Liver (tissue), 9 donors: ENCODE data around the gene COL5A1. TPM values are rescaled to one million over a fixed set of nuclear protein-coding genes. Genes with fewer than 3 reads are reported as not detected.

Experiments
- DNase-seq: peaks from one replicate; pipeline ENCODE4 v3.0.0-alpha.2; 2017; ENCODE audit warnings: low spot score
- H3K27ac ChIP-seq, 2 donors: one replicate each; pipeline ENCODE4 v1.7.0; 2013; ENCODE audit warnings: inconsistent platforms in 2 of 2, low read length in 2 of 2, control low read depth in 1 of 2, low read depth in 1 of 2, mild to moderate bottlenecking in 1 of 2
- H3K27me3 ChIP-seq, 4 donors: one replicate each; pipeline versions ENCODE4 v1.6.1 to v1.7.0; 2013; ENCODE audit warnings: low read length in 3 of 4, inconsistent platforms in 1 of 4, mild to moderate bottlenecking in 1 of 4, moderate library complexity in 1 of 4; ENCODE audit not compliant: control insufficient read depth in 4 of 4, insufficient read depth in 4 of 4
- H3K36me3 ChIP-seq, 4 donors: one replicate each; pipeline versions ENCODE4 v1.6.1 to v1.7.0; 2013; ENCODE audit warnings: low read length in 3 of 4, mild to moderate bottlenecking in 3 of 4, low read depth in 1 of 4, moderate library complexity in 1 of 4; ENCODE audit not compliant: control insufficient read depth in 4 of 4, insufficient read depth in 3 of 4
- H3K4me1 ChIP-seq, 4 donors: one replicate each; pipeline versions ENCODE4 v1.6.1 to v1.7.0; 2013; ENCODE audit warnings: low read length in 3 of 4, mild to moderate bottlenecking in 3 of 4, moderate library complexity in 1 of 4; ENCODE audit not compliant: control insufficient read depth in 4 of 4, insufficient read depth in 4 of 4
- H3K4me3 ChIP-seq, 3 donors: one replicate each; pipeline versions ENCODE4 v1.6.1 to v1.7.0; 2013; ENCODE audit warnings: low read length in 3 of 3, control low read depth in 1 of 3, low read depth in 1 of 3, mild to moderate bottlenecking in 1 of 3
- H3K9ac ChIP-seq, 2 donors: one replicate each; pipeline ENCODE4 v1.7.0; 2013; ENCODE audit warnings: low read length in 2 of 2, mild to moderate bottlenecking in 2 of 2, moderate library complexity in 2 of 2, control low read depth in 1 of 2, low read depth in 1 of 2
- H3K9me3 ChIP-seq, 4 donors: one replicate each; pipeline versions ENCODE4 v1.6.1 to v1.7.0; 2013; ENCODE audit warnings: low read length in 3 of 4; ENCODE audit not compliant: control insufficient read depth in 4 of 4
- EGR1 ChIP-seq, 2 donors: IDR thresholded peaks; 2 replicates each; pipeline ENCODE4 v1.6.1; 2016 to 2018; ENCODE audit warnings: antibody characterized with exemption in 2 of 2, low read depth in 2 of 2
- FOXA1 ChIP-seq: IDR thresholded peaks from 2 replicates; pipeline ENCODE4 v1.6.1; 2016; ENCODE audit warnings: antibody characterized with exemption
- FOXA2 ChIP-seq: IDR thresholded peaks from 2 replicates; pipeline ENCODE4 v1.6.1; 2016; ENCODE audit warnings: antibody characterized with exemption
- GABPA ChIP-seq, 2 donors: IDR thresholded peaks in 1 of 2; conservative IDR thresholded peaks in 1 of 2; 2 replicates each; pipeline ENCODE4 v1.6.1; 2016; ENCODE audit warnings: antibody characterized with exemption in 2 of 2, mild to moderate bottlenecking in 1 of 2, moderate library complexity in 1 of 2
- HNF4A ChIP-seq, 2 donors: conservative IDR thresholded peaks; 2 replicates each; pipeline ENCODE4 v1.6.1; 2016; ENCODE audit warnings: antibody characterized with exemption in 2 of 2, mild to moderate bottlenecking in 2 of 2
- JUND ChIP-seq, 2 donors: IDR thresholded peaks; 2 replicates each; pipeline ENCODE4 v1.6.1; 2016; ENCODE audit warnings: antibody characterized with exemption in 2 of 2
- NR2F2 ChIP-seq: IDR thresholded peaks from 2 replicates; pipeline ENCODE4 v1.6.1; 2016; ENCODE audit warnings: antibody characterized with exemption
- RAD21 ChIP-seq, 2 donors: IDR thresholded peaks; 2 replicates each; pipeline ENCODE4 v1.6.1; 2016; ENCODE audit warnings: antibody characterized with exemption in 2 of 2, mild to moderate bottlenecking in 2 of 2
- RXRA ChIP-seq, 2 donors: IDR thresholded peaks; 2 replicates each; pipeline ENCODE4 v1.6.1; 2017 to 2018; ENCODE audit warnings: antibody characterized with exemption in 2 of 2, mild to moderate bottlenecking in 1 of 2
- SP1 ChIP-seq: IDR thresholded peaks from 2 replicates; pipeline ENCODE4 v1.6.1; 2018; ENCODE audit warnings: antibody characterized with exemption, mild to moderate bottlenecking
- TAF1 ChIP-seq: conservative IDR thresholded peaks from 2 replicates; pipeline ENCODE4 v1.6.1; 2016; ENCODE audit warnings: antibody characterized with exemption, mild to moderate bottlenecking
- YY1 ChIP-seq: IDR thresholded peaks from 2 replicates; pipeline ENCODE4 v1.6.1; 2016; ENCODE audit warnings: antibody characterized with exemption, mild to moderate bottlenecking
- WGBS: extraction: QIAGEN DNeasy Blood & Tissue Kit; methylation state at CpG from one replicate; pipeline ENCODE4 v1.1.7; 2013; 5-methylcytosine and 5-hydroxymethylcytosine counted together
- polyA plus RNA-seq, 2 donors: library from polyadenylated mRNA; stranded (reverse) in 1 of 2; unstranded in 1 of 2; fragments of 200-250 nt in 1 of 2; fragments of >200 nt in 1 of 2; fragmentation: Nextera tagmentation in 1 of 2; extraction: Ambion mirVana in 1 of 2; gene quantifications; one replicate each; pipeline versions ENCODE4 v1.2.1 to v1.2.3, GENCODE V29; 2013 to 2015
- total RNA-seq, 2 donors: library from RNA; depleted of rRNA; stranded (reverse); fragments of >200 nt; gene quantifications; one replicate each; pipeline ENCODE4 v1.2.3, GENCODE V29; 2014
- TF ChIP-seq, protein P1 (sequence below): IDR thresholded peaks from 2 replicates; pipeline ENCODE4 v1.6.1; 2016; ENCODE audit warnings: antibody characterized with exemption
- TF ChIP-seq, protein P2 (sequence below): IDR thresholded peaks from 2 replicates; pipeline ENCODE4 v1.6.1; 2016; ENCODE audit warnings: antibody characterized with exemption
- TF ChIP-seq, protein P3 (sequence below): fragments of 150-350 bp; IDR thresholded peaks from 2 replicates; pipeline ENCODE4 v1.5.1; 2017; ENCODE audit warnings: improper control_type of control experiment, low read depth, low read length; ENCODE audit not compliant: missing input control
- TF ChIP-seq, protein P4 (sequence below): IDR thresholded peaks from 2 replicates; pipeline ENCODE4 v1.6.1; 2016; ENCODE audit warnings: antibody characterized with exemption, mild to moderate bottlenecking
- donor health status: healthy.
- donor health status: healthy.
- donor health status: healthy.
- donor health status: healthy.
- donor health status: healthy.

COL5A1 gene
- total and polyA plus RNA-seq, 4 donors: 0.67 to 15.6 (median 11.2) TPM

DNA sequence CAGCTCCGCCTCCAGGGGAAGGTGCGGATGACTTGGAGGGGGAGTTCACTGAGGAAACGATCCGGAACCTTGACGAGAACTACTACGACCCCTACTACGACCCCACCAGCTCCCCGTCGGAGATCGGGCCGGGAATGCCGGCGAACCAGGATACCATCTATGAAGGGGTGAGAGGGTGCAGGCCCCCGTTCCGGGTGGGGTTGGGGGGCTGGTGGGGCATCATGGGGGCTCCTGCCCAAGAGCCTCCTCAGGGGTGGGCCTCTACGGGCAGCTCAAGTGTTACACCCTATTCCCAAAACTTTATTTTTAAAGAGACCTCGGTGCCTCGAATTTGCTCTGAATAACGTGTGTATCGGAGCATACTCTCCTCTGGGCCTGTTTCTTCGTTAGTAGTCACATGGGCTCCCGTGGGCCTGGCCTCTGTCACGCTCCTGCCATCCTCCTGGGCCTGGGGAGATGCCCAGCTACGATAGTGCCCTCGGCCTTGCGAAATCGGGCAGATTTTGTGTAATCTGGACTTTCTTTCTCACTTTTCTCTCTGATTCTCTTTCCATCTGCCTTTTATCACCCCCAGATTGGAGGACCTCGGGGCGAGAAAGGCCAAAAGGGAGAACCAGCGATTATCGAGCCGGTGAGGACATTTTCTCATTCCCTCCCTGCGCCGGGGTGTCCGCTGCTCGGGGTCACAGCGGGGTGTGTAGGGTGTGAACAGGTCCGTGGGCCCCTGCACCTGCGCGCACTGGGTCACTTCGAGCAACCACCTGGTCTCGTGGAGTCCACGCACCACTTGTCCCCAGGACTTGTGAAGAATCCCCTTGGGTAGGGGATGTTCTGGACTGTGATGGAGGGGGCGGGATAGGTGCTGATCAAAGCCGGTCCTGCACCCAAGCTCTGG lies 90.1 kb downstream of the COL5A1 start:
- WGBS: 91% methylated on average over 45 of the region's 45 CpGs

DNA sequence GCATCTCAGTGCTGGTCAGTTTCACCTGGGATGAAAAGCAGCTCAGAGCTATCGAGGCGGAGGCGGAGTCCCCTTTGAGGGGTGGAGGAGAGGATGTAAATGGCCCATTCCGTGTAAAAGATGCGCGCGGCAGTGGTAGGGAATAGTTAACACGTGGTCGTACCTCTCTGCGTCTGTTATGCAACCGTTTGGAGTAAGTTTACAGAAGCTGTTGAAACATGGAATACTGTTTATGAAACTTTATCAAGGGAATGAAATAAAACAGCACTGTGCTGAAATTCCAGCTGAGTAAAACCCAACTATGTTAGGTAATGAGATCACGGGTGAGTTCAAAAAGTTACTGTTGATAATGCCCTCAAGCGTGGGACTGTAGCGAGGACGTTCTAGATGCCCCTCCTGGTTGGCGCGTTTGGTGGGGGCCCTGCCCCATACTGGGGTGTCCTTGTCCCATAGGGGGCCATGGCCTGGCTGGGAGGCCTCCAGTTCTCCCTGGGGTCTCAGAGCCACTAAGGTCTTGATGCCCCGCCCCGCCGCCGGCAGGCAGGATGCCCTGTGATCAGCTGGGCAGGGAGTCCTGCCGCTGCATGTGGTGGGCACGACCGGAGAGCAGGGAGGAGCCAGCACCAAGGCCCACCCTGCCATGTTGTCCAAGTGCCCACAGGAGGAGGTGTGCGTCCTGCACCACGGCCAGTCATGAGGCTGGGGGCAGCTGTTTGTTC lies 90.9 kb downstream of the COL5A1 start:
- no peak overlapping the region for H3K9ac ChIP-seq
- no peak overlapping the region for H3K27ac ChIP-seq
- H3K36me3 ChIP-seq: no peaks in the 10 kb centered on the region
- no peaks in the 10 kb centered on the region for H3K4me1 ChIP-seq
- H3K4me3 ChIP-seq: no peak overlapping the region
- WGBS: 81% methylated on average over 26 of the region's 26 CpGs
- TF ChIP-seq GABPA (IDR thresholded peaks at IDR 0.05 in 1 of 2, conservative IDR thresholded peaks at IDR 0.05 in 1 of 2) (no peak), SP1 (no peak), RAD21 (IDR thresholded peaks at IDR 0.05) (no peak), JUND (IDR thresholded peaks at IDR 0.05) (no peak), TAF1 (no peak), FOXA1 (no peak), RXRA (IDR thresholded peaks at IDR 0.05) (no peak), HNF4A (conservative IDR thresholded peaks at IDR 0.05) (no peak), EGR1 (IDR thresholded peaks at IDR 0.05; ENCODE audit: low read depth in 2 of 2) (no peak), NR2F2 (no peak)
- TF ChIP-seq, protein P1, sequence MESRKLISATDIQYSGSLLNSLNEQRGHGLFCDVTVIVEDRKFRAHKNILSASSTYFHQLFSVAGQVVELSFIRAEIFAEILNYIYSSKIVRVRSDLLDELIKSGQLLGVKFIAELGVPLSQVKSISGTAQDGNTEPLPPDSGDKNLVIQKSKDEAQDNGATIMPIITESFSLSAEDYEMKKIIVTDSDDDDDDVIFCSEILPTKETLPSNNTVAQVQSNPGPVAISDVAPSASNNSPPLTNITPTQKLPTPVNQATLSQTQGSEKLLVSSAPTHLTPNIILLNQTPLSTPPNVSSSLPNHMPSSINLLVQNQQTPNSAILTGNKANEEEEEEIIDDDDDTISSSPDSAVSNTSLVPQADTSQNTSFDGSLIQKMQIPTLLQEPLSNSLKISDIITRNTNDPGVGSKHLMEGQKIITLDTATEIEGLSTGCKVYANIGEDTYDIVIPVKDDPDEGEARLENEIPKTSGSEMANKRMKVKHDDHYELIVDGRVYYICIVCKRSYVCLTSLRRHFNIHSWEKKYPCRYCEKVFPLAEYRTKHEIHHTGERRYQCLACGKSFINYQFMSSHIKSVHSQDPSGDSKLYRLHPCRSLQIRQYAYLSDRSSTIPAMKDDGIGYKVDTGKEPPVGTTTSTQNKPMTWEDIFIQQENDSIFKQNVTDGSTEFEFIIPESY: no peak
- TF ChIP-seq, protein P2, sequence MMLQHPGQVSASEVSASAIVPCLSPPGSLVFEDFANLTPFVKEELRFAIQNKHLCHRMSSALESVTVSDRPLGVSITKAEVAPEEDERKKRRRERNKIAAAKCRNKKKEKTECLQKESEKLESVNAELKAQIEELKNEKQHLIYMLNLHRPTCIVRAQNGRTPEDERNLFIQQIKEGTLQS: no peak
- TF ChIP-seq, protein P3, sequence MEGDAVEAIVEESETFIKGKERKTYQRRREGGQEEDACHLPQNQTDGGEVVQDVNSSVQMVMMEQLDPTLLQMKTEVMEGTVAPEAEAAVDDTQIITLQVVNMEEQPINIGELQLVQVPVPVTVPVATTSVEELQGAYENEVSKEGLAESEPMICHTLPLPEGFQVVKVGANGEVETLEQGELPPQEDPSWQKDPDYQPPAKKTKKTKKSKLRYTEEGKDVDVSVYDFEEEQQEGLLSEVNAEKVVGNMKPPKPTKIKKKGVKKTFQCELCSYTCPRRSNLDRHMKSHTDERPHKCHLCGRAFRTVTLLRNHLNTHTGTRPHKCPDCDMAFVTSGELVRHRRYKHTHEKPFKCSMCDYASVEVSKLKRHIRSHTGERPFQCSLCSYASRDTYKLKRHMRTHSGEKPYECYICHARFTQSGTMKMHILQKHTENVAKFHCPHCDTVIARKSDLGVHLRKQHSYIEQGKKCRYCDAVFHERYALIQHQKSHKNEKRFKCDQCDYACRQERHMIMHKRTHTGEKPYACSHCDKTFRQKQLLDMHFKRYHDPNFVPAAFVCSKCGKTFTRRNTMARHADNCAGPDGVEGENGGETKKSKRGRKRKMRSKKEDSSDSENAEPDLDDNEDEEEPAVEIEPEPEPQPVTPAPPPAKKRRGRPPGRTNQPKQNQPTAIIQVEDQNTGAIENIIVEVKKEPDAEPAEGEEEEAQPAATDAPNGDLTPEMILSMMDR: no peak
- TF ChIP-seq, protein P4, sequence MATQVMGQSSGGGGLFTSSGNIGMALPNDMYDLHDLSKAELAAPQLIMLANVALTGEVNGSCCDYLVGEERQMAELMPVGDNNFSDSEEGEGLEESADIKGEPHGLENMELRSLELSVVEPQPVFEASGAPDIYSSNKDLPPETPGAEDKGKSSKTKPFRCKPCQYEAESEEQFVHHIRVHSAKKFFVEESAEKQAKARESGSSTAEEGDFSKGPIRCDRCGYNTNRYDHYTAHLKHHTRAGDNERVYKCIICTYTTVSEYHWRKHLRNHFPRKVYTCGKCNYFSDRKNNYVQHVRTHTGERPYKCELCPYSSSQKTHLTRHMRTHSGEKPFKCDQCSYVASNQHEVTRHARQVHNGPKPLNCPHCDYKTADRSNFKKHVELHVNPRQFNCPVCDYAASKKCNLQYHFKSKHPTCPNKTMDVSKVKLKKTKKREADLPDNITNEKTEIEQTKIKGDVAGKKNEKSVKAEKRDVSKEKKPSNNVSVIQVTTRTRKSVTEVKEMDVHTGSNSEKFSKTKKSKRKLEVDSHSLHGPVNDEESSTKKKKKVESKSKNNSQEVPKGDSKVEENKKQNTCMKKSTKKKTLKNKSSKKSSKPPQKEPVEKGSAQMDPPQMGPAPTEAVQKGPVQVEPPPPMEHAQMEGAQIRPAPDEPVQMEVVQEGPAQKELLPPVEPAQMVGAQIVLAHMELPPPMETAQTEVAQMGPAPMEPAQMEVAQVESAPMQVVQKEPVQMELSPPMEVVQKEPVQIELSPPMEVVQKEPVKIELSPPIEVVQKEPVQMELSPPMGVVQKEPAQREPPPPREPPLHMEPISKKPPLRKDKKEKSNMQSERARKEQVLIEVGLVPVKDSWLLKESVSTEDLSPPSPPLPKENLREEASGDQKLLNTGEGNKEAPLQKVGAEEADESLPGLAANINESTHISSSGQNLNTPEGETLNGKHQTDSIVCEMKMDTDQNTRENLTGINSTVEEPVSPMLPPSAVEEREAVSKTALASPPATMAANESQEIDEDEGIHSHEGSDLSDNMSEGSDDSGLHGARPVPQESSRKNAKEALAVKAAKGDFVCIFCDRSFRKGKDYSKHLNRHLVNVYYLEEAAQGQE: no peak
- DNase-seq: no peak
- no peaks in the 10 kb centered on the region for H3K27me3 ChIP-seq
- H3K9me3 ChIP-seq: no peaks in the 10 kb centered on the region

More for the DNA sequence above, 90.1 kb downstream of the COL5A1 start:
- DNase-seq: no peak
- Histone ChIP-seq H3K9ac (no peak overlapping the region), H3K27ac (no peak overlapping the region), H3K9me3 (no peaks in the 10 kb centered on the region), H3K36me3 (no peaks in the 10 kb centered on the region), H3K4me1 (no peaks in the 10 kb centered on the region), H3K4me3 (no peak overlapping the region), H3K27me3 (no peaks in the 10 kb centered on the region)
- TF ChIP-seq RAD21 (IDR thresholded peaks at IDR 0.05): no peak
- TF ChIP-seq FOXA2: no peak
- no peak for TF ChIP-seq FOXA1
- TF ChIP-seq, protein P2: no peak
- no peak for TF ChIP-seq YY1
- TF ChIP-seq JUND (IDR thresholded peaks at IDR 0.05): no peak
- TF ChIP-seq TAF1: no peak
